ENCODE data around the gene TMEM235.

GRCh38 chr17:78214706-78215061, 16.7 kb upstream of the TMEM235 start:
- TF ChIP-seq CTCF (IDR thresholded peaks at IDR 0.05; ENCODE audit: borderline replicate concordance, extremely low read depth, low read length, poor library complexity, severe bottlenecking), result no peak
- no peak for TF ChIP-seq EZH2 (IDR thresholded peaks at IDR 0.05; ENCODE audit: borderline replicate concordance, low read depth, low read length, severe bottlenecking)
